Stimulated activated CD4-positive, alpha-beta T cell treated with anti-CD3 and anti-CD28 coated beads, Interleukin-12 subunit alpha, Interleukin-12 subunit beta, amount 100 ng/mL, for 48 hours (primary cell): ENCODE measurements around the gene KCNQ2.

Experiments
- DNase-seq, 3 donors: peaks; one replicate each; pipeline ENCODE4 v3.0.0-alpha.2; 2020; ENCODE audit warnings: low read depth in 2 of 3, low spot score in 1 of 3

Gene KCNQ2

DNA sequence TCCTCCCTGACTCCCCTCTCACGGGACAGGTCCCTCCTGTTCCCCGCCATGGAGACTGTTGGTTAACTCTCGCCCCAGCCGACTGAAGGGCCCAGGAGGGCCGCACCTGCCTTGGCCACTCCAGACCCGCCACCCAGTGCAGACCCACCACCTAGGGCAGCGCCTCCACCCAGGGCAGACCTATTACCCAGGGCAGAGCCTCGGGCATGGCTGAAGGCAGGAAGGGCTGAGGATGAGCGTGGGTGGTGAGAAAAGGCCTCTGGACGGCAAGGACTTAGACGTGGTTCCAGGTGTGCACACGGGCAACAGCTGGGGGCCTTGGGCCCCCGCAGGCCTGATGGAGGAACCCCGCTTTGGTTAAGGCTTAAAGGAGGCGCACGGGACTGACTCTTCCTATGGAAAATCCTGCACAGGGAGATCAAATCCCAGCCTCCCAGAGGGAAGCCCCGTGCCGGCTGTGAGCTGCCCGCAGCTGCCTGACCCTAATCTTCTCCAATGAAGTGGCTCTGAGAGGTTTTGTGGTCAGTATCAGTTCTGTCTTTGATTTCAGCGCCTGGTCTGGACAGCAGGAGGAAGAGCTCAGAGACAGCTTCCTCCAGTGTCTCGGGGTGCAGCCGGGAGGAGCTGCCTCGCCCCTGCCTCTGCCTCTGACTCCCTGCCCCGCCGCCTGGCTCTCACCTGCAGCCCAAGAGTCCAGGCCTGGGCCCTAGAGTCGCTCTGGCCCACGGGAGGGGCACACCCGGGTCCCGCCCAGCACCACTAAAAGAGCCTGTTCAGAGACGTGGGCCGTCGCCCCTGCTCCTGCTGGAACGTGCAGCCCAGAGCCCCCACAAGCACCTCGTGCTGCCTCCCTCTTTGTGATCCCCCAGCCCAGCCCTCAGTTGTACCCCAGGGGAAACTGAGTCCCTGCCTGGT is 99.2 kb downstream of the KCNQ2 start:
- no peak for DNase-seq

DNA sequence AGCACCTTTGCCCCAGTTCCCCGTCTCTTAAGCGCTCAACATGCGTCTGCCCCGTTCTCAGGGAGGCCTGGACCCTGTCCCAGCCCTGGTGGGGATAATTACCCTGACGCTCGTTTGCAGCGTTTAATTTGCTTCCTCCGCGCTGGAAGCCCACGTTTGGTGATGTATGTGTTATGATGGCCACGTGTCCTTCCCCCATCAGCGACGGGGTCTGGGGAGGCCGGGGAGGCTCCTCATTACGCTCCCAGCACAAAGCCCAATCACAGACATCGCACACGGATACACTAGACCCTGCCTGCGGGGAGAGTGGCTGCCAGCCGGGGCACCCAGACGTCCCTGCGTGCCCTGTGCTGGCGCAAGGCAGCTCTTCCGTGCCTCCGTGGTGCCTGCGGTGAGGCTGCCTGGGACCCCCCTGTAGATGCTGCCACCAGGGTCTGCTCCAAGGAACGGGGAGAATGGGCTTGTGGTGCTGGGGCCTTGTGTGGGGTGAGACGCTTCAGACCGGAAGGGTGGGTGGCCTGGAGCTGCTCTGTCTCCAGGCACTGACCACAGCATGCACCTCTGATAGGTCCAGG is 101.1 kb downstream of the KCNQ2 start:
- no peak for DNase-seq

DNA sequence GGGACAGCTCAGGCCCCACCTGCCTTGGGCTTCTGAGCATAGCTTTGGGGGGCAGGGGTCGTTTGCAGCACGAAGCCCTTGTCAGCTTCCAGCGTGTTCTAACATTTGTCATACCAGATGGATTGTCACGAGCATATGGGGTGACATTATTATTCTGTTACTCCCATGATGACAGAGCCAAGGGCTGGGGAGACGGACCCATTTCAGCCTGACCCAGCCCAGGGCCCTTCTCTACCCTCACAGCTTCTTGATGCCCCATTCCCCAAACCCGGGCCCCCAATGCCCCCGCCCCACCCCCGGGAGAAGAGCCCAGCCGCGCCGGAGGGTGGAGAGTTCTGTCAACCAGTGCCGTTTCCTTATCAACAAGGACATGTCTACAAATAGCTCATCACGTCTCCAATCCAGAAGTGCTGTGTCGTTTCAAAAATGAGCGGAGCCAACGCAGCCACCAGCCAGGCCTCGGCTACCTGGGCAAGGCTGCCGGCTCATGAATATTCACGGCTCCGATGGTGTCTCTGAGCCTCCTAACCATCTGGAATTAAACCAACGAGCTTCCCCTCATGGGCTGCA is 101.8 kb downstream of the KCNQ2 start:
- no peak for DNase-seq

DNA sequence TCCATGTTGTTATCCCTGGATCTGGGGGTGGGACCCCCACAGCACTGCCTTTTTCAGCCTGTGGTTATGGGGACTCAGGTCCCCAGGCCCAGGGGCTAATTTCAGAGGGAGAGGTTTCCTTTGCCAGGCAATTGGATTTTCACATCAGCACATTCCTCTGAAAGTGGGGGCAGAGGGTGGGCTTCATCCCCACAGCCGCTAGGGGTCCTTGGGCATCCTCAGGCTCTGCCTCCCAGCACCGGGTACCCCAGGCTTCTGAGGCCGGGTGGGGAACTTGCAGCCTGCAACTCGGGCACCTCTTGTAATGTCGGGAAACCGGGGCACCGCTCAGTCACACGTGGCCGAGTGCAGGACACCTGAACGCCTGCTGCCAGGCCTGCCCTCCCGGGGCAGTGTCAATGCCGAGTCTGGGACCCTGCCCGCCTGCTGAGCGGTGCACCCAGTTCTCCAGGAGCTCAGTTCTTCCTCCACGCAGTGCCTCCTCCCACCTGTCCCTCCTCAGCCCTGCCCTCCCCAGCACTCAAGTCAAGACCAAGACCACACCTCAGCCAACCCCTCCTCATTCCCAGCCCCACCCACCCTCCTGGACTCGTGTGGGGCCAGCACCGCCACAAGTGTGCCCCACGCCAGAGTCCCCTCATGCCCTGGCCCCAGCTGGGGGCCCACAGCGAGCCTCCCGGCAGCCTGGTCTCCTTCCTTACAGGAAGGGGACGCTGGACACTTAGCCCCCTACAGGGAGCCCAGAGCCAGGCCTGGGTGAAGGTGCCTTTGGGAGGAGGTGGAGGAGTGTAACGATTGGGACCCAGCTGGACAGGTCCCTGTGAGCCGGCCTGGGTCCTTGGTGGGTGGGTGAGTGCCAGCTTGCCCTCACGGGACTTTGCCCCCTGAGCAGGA is 102.5 kb downstream of the KCNQ2 start:
- no peak for DNase-seq

DNA sequence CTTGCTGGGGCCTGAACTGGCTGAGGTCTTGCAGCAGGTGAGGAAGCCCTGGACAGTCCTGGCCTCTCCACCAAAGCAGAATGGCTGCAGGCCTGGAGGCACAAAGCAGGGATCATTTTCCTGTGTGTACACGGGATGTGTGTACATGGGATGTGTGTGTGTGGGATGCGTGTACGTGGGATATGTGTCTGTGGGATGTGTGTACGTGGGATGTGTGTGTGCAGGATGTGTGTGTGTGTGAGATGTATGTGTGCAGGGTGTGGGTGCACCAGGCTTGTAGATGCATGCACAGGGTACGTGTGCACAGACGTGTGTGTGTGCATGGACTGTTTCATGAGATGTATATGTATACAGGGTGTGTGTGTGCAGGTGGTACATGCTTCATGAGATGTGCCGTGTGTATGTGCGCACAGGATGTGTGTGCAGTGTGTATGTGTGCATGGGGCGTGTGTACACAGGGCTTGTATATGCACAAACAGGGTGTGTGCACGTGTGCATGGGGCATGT is 103.4 kb downstream of the KCNQ2 start:
- no peak for DNase-seq

DNA sequence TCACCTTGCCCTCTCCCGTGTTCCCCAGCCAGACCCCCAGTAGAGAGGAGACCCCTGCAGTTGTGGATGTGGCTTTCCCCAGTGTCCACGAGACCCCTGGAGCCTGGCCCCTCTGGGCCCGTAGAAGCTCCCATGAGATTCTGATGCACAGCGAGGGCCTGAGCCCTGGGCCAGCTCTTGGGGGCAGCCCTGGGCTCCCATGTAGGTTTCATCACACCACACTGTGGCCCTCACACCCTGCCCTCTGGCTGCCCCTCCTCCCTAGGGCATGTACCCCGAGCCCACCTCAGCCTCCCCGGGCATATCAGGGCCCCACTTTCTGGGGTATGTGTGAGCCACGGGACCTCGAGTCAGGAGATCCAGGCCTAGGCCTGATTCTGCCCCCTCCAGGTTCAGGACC is 104.3 kb downstream of the KCNQ2 start:
- no peak for DNase-seq

DNA sequence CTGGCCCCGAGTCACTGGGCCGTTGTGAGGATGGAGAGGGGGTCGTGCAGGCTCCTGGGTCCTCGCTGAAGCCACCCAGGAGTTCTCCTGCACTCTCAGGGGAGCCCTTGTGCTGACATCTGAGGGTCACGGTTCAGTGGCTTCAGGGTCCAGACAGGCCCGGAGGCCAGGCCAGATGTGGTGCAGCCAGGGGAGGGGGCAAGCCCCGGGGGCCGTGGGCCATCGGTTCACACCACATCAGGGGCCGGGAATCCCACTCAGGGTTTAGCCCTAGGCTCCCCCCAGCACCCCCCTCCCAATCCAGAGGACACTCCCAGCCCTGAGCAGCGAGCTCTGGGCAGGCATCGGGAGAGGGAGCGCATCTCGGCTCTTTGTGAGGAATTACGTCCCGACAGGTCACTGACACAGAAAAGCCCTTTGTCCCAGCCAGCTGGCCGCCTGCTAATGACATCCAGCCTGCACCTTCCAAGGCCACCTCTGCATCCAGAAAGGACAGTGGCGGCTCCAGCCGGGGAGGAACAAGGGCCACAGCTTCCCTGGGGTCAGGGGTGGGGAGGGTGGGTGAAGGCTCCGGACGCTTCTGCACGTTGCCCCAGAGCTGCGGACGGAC is 104.9 kb downstream of the KCNQ2 start:
- no peak for DNase-seq

DNA sequence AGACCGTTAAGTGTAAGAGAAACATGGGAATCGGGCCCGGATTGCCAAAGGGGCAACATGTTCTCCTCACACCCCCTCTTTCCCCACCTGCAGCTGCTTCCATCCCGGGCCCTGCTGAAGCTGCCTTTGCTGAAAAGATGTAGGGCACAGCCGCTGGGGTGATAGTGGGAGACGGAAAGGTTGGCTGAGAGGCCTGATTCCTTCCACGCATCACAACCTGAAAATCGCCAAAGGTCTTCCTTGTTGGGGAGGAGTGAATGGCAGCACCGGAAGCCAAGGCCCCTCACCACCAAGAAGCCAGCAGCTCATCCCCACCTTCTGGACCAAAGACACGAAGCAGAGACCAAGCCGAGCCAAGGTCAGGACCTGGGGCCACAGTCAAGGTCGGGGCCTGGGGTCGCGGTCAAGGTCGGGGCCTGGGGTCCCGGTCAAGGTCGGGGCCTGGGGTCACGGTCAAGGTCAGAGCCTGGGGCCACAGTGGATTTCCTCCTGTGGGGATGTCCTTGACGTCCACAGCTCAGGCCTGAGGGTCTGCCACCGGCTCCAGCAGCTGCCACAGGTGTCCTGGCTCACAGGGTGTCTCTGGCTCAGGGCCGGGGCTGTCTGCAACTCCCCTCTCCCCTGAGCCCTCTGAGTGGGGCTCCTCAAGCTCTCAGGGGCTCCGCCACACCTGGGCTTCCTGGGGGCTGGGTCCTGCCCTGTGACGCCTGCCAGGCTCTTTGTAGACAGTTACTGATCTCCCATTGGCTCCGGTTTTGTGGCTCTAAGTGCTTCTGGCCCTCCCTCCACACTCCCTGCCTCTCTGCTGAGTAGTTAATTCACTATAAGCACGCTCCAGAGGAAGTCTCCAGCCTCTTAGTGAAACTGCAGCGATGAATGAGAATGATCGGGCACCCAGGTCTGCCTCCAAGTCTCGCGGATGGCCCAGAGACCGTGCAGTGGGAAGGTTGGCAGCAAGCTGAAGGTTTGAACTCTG is 105.8 kb downstream of the KCNQ2 start:
- DNase-seq: no peak

DNA sequence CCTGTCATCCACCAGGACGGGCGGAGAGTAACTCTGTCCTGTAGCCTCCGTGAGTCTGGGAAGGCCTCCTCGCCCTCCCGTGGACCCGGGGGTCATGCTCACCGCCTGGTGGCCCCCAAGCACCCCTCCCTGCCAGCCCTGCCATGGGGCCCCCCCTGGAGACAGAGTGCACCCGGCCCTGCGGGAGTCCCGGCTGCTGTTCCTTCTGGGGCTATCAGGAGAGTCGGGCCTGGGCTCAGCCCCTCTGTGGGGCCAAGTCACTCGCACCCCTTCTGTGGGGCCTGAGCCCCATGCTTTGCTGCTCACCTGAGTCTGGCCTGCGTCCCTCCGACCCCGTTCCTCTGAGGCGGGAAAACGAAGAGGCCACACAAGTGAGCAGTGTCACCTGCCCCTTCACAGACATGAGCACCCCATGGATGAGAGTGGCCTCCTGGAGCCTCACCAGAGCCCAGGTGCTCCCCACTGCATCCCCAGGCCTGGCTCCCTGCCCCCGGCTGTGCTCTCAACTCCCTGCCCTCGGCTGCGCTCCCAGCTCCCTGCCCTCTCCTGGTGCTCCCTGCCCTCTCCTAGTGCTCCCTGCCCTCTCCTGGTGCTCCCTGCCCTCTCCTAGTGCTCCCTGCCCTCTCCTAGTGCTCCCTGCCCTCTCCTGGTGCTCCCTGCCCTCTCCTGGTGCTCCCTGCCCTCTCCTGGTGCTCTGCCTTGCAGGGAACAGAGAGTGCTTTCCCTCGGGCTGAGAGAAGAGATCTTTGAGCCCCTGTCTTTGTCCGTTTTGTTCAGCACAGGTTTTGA is 106.7 kb downstream of the KCNQ2 start:
- no peak for DNase-seq

DNA sequence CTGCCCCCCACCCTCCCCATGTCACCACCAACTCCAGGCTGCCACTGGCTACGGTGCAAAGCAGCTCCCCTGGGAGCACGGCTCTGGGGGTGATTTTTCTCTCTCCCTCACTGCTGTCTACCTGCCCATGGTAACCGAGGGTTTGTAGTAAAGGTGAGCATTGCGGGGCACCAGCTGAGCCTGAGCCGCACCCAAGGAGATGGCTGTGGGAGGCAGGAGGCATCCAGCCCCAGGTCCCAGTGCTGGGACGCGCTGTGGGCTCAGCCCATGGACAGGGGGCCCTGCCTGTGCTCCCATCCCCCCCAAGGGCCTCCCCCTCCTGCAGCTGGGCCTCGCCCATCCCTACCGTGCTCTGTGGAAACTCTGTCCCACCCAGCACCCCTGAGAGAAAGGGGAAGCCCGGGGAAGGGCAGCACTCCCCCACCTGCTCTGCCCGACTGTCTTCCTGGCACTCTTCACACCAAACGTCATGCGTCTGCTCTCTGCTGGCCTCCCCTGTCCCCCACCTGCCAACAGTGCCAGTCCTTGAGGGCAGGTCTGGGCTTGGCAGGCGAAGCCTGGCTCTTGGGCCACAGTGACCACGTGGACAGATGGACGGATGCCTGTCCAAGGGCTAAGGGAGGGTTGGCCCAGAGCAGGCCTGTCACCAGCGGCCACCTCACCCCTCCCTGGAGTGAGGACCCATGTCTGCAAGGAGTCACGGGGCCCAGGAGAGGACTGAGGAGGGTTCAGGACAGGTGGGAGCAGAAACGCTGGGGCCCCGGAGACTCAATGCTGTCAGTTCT is 107.5 kb downstream of the KCNQ2 start:
- no peak for DNase-seq

DNA sequence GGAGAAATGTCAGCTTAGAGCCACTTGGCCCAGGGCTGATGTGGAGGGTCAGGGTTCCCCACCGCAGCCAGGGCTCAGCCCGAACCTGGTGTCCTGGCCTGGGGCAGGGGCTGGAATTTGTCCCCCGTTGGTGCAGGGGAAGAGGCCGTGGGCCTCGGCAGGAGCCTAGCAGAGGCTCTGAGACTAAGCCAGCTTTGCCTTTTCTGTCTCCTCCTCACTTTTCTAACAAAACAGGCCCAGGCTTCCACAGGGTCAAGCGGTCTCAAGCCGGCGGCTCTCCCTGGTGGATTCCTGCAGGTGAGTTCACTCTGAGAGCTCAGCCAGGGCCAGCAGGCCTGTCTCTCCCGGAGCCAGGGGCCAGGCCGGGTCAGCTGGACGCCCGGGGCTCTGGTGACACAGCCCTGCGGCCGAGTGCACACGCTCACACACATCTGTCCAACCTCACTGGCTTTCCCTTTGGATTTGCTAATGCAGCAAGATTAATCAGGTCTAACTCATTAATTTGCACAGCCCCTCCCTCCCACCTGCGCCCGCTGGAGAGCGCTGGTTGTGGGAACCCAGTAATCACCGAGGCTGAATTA is 108.4 kb downstream of the KCNQ2 start:
- DNase-seq: no peak

DNA sequence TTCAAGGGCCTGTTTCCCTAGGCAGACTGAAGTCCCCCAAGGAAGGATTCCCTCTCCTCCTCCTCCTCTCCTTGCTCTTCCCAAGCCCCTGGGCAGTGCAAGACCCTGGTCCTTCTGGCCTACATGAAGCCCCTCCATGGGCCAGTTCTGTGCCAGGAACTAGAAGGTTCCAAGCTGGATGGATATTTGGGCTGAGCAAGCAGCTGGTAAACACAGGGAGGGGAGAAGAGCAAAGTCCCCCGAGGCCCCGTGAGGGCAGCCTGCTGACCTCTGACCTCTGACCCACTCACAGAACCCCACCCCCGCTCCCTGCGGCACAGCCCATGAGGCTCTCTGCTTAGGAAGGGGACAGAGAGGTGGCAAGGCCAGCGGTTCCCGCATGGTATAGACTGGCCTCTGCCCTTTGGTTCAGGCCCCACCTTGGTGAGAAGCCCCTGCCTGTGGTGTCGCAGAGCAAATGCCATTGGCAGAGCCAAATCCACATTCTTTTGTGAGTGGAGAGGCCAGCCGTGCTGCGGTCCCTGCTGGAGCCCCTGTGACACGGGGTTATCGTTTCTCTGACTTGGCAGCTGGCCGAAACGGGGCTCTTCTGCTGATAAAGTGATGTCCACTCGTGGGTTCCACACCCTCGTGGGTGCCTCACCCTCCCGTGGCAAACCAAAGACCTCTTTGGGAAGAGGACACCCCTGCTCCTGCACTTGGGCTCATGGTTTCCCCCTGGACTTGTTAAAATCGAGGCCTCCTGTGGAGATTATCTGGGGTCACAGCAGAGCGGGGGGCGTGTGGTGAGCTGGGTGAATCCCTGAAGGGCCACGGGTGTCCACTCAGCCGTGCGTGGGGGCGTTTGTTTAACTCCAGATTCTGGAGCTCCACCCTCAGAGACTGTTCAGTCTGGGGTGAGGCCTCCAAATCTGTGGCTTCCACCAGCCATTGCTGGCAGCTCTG is 109.2 kb downstream of the KCNQ2 start:
- DNase-seq: no peak

DNA sequence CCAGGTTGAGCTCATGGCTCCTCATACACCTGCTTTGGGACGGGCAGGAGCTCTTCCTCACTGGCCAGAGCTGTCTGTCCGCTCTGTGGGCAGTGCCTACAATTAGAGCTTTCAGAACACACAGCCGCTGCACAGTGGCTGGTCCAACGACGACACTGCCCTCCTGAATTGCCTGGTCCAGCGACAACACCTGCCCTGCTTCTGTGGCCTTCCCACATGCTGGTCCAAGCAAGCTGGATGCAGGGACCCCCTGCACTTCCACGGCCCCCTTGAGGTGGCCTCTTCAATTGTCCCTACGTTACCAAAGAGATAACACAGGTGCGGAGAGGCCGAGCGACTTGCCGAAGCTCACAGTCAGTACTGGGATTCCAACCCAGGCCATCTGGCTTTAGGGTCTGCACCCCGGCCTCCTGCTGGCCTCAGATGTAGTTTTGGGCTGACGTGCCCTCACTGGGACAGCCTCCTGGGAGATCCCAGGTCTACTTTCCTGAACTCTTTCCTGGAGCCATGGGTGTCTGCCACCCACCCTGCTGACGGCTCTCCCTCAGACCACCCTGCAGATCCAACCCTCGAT is 109.9 kb downstream of the KCNQ2 start:
- no peak for DNase-seq

DNA sequence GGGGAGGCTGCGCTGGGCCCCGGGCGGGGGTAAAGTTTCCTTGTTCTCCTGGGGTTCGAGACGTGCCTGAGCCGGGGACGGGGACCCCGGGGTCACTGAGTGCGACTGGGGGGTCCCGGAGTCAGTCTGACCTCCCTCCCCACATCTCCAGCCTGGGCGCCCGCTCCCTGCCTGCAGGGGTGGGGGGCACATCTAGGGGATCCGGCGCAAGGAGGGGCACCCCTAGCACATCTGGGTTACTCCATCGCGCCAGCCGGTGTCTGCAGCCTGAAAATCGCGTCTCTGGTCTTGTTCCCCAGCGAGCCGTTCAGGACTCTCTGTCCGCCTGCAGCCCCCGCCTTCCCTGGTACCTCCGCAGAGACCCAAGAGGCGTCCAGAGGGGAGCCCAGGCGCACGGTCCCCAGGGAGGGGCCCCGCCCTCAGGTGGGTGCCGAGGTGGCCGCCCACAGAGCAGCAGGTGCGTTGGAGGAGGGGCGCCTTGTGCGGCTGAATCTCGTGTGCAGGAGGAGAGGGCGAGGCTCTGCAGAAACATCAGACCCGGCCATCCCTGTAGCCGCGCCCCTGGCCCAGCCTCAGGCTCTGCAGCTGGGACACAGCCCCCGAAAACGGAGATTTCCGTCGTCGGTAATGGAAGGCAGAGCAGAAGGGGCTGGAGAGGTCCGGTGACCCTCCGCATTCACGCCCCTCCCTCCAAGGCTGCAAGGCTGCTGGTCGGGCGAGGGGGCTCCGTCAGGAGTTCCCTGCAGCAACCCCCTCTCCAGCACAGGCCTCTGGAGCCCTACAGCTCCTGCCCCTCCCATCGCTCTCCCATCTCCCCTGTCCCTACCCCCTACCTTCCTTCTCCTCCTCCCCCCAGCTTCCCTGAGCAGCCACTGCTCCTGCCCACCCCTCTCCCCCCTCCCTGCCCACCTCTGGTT is 110.7 kb downstream of the KCNQ2 start:
- DNase-seq: peak in 1 of 3 donors; percentile 5

DNA sequence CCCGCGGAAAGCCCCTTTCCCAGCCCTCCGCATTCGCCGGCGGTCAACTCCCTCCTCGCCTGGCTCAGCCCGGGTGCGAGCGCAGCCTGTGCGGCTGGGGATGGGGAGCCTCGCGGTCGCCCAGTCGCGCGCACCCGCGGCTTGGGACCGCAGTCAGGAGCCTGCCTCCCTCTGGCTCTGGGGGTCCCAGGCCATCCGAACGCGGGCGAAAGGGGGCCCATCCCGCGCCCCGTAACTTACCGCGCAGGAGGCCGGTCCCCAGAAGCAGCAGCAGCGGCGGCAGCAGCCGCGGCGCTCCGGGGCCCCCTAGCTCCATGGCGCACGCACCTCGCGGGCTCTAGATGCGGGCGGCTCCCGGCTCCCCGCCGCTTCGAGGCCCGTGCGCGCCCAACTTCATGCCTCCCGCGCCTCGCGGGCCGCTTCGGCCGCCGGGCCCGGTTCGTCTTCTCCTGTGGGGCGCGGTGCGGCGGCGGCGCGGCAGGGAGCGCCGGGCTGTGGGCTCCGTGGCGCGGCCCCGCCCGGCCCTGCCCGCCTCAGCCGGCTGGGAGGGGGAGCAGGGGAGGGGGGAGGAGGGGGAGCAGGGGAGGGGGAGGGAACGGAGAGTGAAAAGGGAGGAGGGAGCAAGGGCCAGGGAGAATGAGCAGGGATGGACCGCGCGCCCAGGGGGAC is 111.5 kb downstream of the KCNQ2 start, which contains the start of gene CHRNA4:
TSS of gene CHRNA4 (minus strand) at position 500 of the 669 bp plus-strand sequence. CDS start at position 316, 184 bp downstream.
- no peak for DNase-seq
